Brain pericyte (primary cell): ENCODE measurements around the gene TMEM269.

Source experiments
- DNase-seq: peaks from one replicate; pipeline ENCODE4 v3.0.0-alpha.2; 2012; ENCODE audit warnings: low read depth, low spot score

TMEM269 gene

DNA sequence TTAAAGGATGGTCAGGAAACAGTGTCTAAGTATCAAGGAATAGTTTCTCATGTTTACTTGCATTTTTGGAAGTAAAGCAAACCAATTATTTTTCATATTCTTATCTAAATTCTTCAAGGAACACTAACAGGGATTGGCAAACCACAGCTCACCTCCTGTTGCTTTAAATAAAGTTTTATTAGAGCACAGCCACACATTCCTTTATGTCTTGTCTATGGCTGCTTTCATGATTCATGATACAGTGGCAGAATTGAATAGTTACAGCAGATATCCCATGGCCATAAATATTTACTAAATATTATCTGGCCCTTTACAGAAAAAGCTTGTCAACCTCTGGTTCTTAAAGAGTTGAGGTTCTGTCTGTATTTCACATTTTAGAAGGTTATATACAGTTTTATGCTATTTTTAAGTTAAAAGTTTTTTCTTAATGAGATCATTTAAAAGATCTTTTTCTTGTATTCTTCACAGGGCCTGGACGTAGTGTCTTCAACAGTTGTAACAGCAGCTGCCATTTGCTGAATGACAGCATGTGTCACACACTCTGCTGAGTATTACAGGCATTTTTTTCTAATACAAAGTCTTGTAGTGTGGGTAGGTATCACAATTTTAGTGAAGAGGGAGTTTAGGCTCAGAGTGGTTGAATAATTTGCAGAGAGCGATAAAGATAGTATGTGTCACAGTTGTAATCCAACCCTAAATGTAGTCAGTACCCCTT lies 64.2 kb downstream of the TMEM269 start:
- DNase-seq, result no peak

GRCh38 chr1:42849944-42850343 lies 65.2 kb downstream of the TMEM269 start:
- no peak for DNase-seq
